Activated naive CD4-positive, alpha-beta T cell treated with anti-CD3 and anti-CD28 coated beads, Interleukin-2, amount 50 U/mL, for 16 hours (primary cell): ENCODE measurements around the gene PODXL.
A peak's percentile ranks its signal among the peaks of the same experiment; 100 is the strongest.

Source experiments
- DNase-seq: peaks from one replicate; pipeline ENCODE4 v3.0.0-alpha.2; 2020

Gene PODXL

DNA sequence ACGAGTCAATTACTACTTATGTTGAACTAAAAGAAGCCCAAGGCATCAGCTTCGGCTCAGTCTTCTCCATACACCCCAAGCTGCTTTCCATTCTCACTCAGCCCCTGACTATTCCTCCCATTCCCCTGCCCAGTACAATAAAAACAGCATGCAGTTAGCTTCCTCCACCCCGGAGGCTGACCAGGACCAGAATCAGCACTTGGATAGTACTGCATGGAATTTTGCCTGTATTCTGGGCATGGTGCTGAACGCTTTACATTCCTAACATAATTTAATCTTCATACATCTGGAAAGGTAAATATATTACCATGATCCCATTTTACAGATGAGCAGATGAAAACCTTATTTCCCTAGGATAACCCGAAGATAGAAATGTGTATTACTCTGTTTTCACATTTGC lies 7.5 kb upstream of the PODXL start:
- DNase-seq = no peak

DNA sequence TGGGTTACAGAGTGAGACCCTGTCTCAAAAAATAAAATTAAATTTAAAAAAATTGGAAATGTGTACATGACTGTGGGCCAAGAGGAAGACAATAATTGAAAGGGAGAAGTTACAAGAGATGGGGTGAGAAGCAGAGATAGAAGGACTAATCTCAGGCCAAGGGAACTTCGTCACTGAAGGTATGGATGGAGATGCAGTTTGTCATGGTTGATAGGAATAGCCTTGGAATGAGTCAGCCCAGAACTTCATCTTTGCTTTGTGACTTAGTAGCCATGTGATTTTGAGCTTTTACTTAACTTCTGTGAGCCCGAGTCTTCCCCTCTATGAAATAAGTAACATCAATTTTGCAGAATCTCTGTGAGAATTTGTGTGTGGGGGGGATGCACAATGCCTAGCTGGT lies 6.5 kb upstream of the PODXL start:
- no peak for DNase-seq

GRCh38 chr7:131560061-131560460 lies 3.6 kb upstream of the PODXL start:
- no peak for DNase-seq

DNA sequence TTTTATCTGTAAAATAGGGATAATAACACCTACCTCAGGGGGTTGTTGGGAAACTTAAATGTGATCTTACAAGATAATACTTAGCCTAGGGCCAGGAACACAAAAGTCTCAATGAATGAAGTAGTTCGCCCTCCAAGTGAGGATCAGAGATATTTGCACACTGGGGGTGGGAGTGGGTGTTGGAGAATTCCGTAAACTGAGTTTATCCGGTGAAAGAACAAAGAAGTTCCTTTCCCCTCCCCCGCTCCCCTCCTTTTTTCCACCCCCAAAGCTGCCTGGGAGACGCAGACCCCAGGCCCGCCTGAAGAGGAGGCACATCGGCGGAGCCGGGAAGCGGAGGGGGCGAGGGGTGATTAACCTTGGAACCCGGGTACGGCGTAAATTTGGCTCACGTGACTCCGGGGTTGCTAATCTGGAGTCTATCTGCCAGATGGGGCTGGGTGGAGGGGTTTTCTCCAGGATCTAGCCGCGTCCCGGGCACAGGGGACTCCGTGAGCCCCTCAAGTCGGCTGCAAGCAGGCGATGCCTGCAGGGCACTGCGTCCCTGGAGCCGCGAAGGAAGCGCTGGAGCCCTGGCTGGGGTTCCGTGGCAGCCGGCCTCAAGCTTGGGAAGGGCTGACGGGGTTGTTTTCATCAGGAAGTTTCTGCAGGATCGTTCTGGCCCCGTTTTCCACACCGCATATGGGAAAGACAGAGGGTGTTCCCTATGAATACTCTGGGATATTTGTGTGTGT lies 1.4 kb upstream of the PODXL start:
- no peak for DNase-seq

DNA sequence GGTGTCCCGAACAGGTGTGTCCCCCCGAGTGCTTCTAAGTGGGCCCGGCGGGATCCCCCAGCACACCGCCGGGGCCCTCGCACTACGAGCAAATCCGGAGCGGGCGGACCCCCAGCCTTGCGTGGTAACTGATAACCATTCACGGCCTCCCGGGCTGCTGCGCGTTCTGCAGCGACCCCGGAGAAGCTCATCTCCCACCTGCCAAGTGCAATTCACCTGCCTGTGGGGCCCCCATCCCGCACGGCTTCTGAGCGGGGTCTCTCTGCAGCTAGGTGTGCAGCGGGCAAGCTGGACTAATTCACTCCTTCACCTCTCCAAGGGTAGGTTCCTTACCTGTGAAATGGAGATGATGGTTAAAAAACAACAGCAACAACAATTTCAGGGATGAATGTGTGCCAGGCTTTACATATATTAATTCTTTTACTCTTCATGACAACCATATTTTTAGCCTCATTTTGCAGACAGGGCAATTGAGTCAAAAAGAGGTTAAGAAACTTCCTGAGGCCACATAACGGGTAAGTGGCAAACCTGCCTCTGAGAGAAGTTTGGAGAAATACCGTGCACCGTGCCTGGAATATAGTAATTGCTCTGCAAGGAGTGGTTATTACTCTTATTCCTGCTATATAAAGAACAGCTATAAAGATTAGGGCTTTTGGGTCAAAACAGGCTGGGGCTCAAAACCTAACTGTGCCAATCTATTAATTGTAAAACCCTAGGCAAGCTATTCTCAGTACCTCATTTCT lies 652 bp upstream of the PODXL start:
- no peak for DNase-seq

DNA sequence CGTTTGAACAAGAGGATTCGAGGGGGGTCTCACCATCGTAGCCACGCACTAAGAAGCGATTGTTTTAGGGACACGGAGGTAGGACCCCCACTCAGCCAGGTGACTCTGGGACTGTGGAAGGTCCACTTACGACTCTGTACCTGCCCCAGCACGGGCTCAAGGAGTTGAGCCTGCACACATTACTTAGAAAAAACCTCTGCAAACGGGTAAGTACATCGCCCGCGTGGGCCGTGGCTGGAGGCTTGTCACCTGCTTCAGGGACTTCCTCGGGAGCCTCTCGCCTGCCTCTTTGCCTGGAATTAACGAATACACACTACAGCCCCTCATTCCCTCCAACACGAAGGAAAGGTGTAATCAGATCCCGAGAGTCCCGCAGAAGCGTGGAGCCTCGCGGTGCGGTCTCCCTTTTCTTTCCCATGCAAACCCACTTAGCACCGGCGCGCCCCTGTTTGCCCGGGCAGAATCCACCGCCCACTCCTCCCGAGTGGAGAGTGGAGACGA lies 826 bp downstream of the PODXL start:
- DNase-seq = peak; percentile 25

- DNase-seq = no peak
Measured at GRCh38 chr7:131554880-131555516, 1.4 kb downstream of the PODXL start.

GRCh38 chr7:131553931-131554330 lies 2.5 kb downstream of the PODXL start:
- no peak for DNase-seq

GRCh38 chr7:131552053-131552452 lies 4.4 kb downstream of the PODXL start:
- no peak for DNase-seq

DNA sequence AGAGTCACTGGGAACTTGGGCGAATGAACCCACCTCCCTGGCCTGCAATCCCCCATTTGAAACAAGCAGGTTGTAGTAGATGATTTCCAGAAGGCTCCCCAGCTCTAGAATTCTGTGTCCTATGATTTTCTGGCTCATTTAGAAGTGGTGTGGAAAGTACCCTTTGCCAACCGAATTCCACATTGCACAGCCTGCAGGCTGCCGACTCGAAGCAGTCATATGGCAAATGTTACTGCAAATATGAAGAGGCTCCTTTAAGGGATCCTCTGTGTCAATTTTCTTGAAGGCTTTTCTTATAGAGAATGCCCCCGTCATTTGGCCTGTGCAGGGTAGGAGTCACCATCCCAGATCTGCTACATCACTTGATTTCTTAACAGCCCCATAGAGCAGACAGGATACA lies 5.6 kb downstream of the PODXL start:
- DNase-seq = no peak

GRCh38 chr7:131548371-131548770 lies 8.1 kb downstream of the PODXL start:
- DNase-seq = no peak

GRCh38 chr7:131547589-131547988 lies 8.8 kb downstream of the PODXL start:
- DNase-seq = no peak

- DNase-seq = peak; percentile 36
Measured at GRCh38 chr7:131546583-131547141, 9.8 kb downstream of the PODXL start.

DNA sequence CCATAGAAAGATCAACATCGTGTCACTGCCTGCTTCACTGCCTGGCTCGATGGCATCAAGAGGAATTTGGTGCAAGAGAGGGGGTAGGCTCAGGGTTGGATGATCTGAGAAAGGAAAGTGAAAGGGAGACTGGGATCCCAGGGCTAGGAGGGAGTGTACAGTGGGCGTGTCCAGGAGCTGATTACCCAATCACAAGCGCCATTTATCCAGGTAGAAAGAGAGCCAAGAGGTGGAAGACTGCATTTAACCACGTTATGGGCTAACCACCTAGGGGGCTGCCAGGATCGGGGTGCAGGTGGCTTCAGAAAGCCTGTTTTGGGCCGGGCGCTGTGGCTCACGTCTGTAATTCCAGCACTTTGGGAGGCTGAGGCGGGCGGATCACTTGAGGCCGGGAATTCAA lies 10.3 kb downstream of the PODXL start:
- no peak for DNase-seq

DNA sequence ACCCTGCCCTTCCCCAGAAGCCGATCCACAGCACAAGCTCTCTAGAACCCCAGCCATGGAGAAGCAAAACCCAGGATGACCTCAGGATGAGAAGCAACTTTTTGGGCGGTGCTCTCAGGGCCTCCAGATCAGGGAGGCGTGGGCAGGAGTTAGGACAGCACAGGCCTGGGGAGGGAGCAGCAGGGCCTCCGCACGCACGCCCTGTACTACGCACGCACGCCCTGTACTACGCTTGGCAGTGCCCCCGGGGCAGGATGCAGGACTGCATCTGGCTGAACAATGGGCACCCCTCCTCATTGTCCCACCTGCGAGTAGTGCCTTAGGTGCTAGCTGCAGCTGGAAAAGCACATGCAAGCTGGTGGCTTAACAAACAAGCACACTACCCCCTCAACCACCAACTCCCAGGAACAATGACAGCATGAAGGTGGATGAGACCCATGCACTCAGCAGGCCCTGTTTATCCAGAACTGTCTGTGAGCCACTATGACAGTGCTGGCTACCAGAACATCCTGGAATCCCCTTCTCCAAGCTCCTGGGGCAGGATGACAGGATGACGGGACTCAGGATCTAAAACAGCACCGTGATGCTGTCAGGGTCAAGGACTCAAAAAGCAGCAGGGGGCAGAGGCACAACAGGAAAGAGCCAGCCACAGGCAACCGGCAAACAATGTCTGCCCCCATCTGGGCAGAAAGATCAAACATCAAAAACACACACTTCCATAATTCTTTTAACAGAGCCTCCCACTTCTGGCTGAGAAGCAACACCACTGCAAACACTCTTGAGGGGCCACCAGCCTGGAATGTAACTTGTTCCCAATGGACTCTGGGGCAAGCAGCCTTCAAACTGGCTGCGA lies 11.8 kb downstream of the PODXL start:
- DNase-seq = no peak

DNA sequence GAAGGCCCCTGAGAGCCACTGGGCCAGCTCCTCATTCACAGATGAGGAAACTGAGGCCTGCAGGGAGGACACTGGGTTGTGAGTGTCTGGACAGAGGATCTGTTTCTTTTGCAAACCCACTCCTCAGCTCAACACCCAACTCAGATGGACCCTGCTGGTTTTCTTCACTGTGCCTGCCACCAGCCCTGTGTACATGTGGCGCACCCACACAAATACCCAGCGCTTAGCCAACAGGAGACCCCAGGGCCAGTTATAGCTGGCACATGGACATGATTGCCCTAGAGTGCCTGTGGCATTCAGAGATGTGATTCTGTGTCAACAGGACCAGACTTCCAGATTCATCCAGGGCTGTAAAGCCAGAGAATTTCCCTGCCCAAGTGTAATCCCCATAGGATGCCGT lies 12.4 kb downstream of the PODXL start:
- no peak for DNase-seq

DNA sequence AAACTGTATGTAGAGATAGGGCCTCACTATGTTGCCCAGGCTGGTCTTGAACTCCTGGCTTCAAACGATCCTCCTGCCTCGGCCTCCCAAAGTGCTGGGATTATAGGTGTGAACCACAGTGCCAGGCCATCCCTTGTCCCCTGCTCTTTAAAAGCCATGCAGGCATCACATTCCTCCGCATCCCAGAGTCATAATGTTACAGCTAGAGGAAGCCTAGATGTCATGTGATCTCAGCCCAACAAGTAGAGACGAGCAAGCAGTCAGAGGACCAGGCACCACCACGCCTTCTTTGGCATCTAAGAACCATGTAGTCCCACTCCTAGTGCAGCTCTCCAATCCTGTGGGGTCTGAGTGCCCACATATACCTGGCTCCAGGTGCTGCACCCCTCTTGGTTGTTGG lies 13.1 kb downstream of the PODXL start:
- no peak for DNase-seq

DNA sequence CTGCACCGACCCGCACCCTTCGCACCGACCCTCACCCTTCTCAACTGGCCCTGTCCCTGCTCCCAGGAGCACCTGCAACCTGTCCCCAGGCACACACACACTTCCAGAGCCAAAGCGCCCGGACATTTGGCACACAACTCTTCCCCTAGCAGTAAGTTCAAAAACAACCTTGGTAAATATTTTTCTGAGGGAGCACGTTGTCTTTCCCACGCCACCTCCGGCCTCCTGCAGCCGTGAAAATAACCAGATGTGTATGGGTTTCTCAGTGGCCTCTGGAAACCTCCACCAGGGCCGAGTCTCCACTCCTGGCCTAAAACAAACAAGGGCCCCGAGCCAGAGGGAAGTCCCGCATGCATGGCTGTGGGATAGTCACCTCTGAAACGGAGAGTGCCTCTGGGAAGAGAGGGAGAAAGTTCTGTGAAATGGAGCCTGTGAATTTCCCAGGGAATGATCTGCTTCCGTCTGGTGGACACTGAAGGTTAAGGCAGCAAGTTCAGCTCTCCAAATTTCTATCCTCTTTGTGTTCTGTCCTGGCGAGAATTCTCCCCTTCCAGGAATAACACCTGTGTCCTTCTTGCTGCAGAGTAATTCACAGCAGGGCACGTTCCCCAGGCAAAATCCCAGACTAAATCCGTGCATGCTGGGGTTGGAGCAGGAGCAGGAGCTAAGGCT lies 15.8 kb downstream of the PODXL start:
- DNase-seq = no peak

DNA sequence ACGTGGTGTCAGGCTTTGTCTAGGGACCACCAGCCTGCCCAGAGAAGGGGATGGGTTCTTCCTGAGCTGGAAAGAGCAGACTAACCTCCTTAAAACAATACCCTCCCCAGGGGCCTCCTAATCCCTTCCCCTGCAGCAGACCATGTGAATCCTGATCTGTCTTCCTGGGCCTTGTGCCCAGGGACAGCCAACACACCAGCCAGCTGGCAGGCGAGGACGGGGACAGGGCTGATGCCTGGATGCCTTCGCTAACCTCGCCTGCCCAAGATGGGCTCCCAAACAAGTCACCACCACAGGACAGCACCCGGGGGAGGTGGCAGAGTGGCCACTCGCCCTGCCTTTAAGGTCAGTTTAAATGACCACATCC lies 17.6 kb downstream of the PODXL start:
- no peak for DNase-seq

DNA sequence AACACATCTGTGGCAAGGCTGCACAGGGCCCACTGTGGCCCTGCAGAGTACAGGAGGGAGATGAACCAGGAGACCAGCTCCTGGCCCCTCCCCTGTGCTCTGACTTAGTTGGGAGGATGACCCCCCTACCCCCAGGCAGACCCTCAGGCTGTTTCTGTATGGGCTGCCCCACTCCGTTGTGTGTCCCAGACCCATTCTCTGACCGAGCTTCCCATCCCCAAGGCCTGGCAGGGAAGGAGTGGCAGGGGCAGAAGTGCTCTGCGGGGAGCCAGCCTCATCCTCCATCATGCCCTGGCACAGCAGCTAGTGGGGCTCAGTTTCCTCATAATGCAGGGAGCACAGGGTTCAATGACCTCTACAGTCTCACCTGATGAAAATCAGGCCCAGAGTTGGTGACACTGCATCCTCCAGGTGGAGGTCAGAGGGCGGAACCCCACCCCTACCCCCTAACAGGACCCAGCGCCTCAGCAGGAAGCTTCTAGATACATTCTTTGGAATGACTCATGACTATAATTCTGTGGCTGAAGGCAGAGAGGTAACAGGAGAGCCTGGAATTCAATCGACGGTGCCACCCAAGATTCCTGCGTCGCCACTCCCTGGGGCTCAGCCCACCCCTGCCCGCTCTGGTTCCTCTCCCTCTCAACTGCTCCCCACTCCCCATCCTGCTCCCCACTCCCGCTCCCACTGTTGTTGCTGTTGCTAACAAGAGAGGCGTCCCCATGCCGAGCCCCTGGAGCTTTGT lies 18.2 kb downstream of the PODXL start:
- DNase-seq = no peak

GRCh38 chr7:131537571-131537978 lies 18.9 kb downstream of the PODXL start:
- DNase-seq = no peak
